ENCODE results near the gene NEXMIF.

DNA sequence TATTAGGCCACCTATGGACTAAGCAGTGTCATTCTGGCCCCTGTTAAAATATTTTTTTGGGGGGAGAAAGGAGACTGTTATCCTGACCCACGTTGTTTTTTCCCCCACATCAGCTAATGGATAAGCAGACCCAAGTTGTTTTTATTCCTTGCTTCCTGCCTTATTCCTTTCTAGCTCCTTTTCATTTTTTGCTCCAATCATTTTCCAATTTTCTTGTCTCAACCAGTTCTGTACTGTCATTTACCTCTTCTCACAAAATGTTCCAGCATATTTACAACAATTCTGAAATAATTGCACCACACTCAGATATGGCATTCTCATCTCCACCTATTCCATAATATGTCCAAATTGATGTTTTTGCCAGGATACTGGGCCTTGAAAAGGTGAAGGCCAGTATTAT lies 150.3 kb downstream of the NEXMIF start:
- TF ChIP-seq, protein P1, sequence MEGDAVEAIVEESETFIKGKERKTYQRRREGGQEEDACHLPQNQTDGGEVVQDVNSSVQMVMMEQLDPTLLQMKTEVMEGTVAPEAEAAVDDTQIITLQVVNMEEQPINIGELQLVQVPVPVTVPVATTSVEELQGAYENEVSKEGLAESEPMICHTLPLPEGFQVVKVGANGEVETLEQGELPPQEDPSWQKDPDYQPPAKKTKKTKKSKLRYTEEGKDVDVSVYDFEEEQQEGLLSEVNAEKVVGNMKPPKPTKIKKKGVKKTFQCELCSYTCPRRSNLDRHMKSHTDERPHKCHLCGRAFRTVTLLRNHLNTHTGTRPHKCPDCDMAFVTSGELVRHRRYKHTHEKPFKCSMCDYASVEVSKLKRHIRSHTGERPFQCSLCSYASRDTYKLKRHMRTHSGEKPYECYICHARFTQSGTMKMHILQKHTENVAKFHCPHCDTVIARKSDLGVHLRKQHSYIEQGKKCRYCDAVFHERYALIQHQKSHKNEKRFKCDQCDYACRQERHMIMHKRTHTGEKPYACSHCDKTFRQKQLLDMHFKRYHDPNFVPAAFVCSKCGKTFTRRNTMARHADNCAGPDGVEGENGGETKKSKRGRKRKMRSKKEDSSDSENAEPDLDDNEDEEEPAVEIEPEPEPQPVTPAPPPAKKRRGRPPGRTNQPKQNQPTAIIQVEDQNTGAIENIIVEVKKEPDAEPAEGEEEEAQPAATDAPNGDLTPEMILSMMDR (IDR thresholded peaks at IDR 0.05): no peak
- no peak for TF ChIP-seq POLR2A (IDR thresholded peaks at IDR 0.05)

Measured in thyroid gland (tissue), 4 donors.